ENCODE data around the gene DBP.

Gene DBP

DNA sequence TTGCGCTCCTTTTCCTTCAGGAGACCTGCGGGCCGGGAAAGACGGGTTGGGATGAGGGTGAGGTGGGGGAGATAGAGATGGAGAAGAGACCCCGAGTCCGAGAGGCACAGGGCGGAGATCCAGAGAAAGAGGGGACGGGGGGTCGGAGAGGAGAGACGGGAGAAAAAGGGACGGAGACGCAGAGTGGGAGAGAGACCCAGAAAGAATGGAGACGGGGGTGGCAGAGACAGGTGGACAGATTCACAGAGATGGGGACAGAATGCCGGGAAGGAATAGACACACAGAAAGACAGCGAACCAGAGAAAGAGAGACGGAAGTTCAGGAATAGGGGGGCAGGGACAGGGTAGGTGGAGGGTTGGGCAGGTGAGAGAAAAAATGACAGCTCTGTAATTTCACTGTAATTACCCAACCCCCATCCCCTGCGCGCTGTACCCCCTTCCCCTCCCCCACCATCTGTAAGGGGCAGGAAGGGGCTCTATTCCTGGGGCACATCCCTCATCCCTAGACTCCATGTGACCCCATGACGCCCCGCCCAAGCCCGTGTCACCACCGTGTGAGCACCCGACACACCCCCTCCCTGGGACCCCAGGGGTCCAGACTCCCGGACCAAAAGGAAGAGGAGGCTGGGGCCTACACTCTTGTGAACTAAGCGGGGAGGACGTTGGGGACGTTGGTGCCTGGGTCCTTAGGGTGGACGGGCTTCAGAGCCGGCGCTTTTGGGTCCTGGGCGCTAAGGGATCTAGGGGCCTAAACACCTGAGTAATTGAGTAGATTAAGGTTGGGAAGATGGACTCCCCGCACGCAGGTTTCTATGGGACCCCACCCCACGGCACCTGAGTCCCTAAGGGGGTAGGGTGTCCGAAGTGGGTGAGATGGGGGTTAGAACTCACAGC is 967 bp downstream of the DBP start (continued):
- peak; percentile 31; the same call in 1 of the 2 replicates for TF ChIP-seq ZNF335 (tag by site-specific recombination; conservative IDR thresholded peaks at IDR 0.05)
- TF ChIP-seq EGR2 (tag by site-specific recombination; IDR thresholded peaks at IDR 0.05; ENCODE audit: low read depth) = peak; percentile 42; the same call in 1 of the 2 replicates
- peak; percentile 22; the same call in 1 of the 2 replicates for TF ChIP-seq SP2 (tag by site-specific recombination; IDR thresholded peaks at IDR 0.05)
- TF ChIP-seq ZFHX2 (tag by site-specific recombination; conservative IDR thresholded peaks at IDR 0.05) = peak; percentile 46
- peak; percentile 66 for TF ChIP-seq GLIS2 (tag by site-specific recombination; IDR thresholded peaks at IDR 0.05)
- peak; percentile 25 for TF ChIP-seq ZIC2 (tag by site-specific recombination; IDR thresholded peaks at IDR 0.05)
- TF ChIP-seq ZNF174 (tag by site-specific recombination; IDR thresholded peaks at IDR 0.05) = no peak
- 0 out of 2 replicates have a peak, but pooled peaks have one; percentile 15 for TF ChIP-seq KLF10 (tag by site-specific recombination; IDR thresholded peaks at IDR 0.05)
- TF ChIP-seq KLF8 (tag by site-specific recombination; IDR thresholded peaks at IDR 0.05) = peak; percentile 78; the same call in 1 of the 2 replicates
- TF ChIP-seq ZBTB17 (tag by site-specific recombination; IDR thresholded peaks at IDR 0.05) = peak; percentile 63; the same call in 1 of the 2 replicates
- no peak for TF ChIP-seq ZNF157 (tag by site-specific recombination; IDR thresholded peaks at IDR 0.05)
- TF ChIP-seq YY2 (tag by site-specific recombination; IDR thresholded peaks at IDR 0.05) = 0 out of 2 replicates have a peak, but pooled peaks have one; percentile 15
- TF ChIP-seq, protein P1, sequence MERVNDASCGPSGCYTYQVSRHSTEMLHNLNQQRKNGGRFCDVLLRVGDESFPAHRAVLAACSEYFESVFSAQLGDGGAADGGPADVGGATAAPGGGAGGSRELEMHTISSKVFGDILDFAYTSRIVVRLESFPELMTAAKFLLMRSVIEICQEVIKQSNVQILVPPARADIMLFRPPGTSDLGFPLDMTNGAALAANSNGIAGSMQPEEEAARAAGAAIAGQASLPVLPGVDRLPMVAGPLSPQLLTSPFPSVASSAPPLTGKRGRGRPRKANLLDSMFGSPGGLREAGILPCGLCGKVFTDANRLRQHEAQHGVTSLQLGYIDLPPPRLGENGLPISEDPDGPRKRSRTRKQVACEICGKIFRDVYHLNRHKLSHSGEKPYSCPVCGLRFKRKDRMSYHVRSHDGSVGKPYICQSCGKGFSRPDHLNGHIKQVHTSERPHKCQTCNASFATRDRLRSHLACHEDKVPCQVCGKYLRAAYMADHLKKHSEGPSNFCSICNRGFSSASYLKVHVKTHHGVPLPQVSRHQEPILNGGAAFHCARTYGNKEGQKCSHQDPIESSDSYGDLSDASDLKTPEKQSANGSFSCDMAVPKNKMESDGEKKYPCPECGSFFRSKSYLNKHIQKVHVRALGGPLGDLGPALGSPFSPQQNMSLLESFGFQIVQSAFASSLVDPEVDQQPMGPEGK (tag by site-specific recombination; IDR thresholded peaks at IDR 0.05) = peak; percentile 78
- peak; percentile 75 for TF ChIP-seq ZNF366 (tag by site-specific recombination; conservative IDR thresholded peaks at IDR 0.05)
- no peak for TF ChIP-seq REPIN1 (tag by site-specific recombination; IDR thresholded peaks at IDR 0.05; ENCODE audit: low read depth)
- peak; percentile 18; the same call in 1 of the 2 replicates for TF ChIP-seq IKZF3 (tag by site-specific recombination; IDR thresholded peaks at IDR 0.05)
- TF ChIP-seq, protein P2, sequence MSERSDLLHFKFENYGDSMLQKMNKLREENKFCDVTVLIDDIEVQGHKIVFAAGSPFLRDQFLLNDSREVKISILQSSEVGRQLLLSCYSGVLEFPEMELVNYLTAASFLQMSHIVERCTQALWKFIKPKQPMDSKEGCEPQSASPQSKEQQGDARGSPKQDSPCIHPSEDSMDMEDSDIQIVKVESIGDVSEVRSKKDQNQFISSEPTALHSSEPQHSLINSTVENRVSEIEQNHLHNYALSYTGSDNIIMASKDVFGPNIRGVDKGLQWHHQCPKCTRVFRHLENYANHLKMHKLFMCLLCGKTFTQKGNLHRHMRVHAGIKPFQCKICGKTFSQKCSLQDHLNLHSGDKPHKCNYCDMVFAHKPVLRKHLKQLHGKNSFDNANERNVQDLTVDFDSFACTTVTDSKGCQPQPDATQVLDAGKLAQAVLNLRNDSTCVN (tag by site-specific recombination; optimal IDR thresholded peaks at IDR 0.05) = peak; percentile 39
- TF ChIP-seq, protein P3, sequence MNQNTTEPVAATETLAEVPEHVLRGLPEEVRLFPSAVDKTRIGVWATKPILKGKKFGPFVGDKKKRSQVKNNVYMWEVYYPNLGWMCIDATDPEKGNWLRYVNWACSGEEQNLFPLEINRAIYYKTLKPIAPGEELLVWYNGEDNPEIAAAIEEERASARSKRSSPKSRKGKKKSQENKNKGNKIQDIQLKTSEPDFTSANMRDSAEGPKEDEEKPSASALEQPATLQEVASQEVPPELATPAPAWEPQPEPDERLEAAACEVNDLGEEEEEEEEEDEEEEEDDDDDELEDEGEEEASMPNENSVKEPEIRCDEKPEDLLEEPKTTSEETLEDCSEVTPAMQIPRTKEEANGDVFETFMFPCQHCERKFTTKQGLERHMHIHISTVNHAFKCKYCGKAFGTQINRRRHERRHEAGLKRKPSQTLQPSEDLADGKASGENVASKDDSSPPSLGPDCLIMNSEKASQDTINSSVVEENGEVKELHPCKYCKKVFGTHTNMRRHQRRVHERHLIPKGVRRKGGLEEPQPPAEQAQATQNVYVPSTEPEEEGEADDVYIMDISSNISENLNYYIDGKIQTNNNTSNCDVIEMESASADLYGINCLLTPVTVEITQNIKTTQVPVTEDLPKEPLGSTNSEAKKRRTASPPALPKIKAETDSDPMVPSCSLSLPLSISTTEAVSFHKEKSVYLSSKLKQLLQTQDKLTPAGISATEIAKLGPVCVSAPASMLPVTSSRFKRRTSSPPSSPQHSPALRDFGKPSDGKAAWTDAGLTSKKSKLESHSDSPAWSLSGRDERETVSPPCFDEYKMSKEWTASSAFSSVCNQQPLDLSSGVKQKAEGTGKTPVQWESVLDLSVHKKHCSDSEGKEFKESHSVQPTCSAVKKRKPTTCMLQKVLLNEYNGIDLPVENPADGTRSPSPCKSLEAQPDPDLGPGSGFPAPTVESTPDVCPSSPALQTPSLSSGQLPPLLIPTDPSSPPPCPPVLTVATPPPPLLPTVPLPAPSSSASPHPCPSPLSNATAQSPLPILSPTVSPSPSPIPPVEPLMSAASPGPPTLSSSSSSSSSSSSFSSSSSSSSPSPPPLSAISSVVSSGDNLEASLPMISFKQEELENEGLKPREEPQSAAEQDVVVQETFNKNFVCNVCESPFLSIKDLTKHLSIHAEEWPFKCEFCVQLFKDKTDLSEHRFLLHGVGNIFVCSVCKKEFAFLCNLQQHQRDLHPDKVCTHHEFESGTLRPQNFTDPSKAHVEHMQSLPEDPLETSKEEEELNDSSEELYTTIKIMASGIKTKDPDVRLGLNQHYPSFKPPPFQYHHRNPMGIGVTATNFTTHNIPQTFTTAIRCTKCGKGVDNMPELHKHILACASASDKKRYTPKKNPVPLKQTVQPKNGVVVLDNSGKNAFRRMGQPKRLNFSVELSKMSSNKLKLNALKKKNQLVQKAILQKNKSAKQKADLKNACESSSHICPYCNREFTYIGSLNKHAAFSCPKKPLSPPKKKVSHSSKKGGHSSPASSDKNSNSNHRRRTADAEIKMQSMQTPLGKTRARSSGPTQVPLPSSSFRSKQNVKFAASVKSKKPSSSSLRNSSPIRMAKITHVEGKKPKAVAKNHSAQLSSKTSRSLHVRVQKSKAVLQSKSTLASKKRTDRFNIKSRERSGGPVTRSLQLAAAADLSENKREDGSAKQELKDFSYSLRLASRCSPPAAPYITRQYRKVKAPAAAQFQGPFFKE (tag by site-specific recombination; IDR thresholded peaks at IDR 0.05; ENCODE audit: borderline replicate concordance) = no peak
- TF ChIP-seq ZFP69B (tag by site-specific recombination; IDR thresholded peaks at IDR 0.05) = no peak
- TF ChIP-seq ZNF391 (tag by site-specific recombination; IDR thresholded peaks at IDR 0.05; ENCODE audit: borderline replicate concordance, low read depth) = no peak
- 0 out of 2 replicates have a peak, but pooled peaks have one; percentile 41 for TF ChIP-seq ZBTB20 (tag by site-specific recombination; IDR thresholded peaks at IDR 0.05)
